Tibial artery (tissue), 4 donors: Measurements from ENCODE around the gene TTLL9.

Source experiments
- DNase-seq, 2 donors: peaks; one replicate each; pipeline ENCODE4 v3.0.0-alpha.2; 2019
- H3K27ac ChIP-seq, 2 donors: fragments of 200-600 bp; sonication (generic) in 1 of 2; 1 replicate in 1 of 2; 2 replicates in 1 of 2; pipeline ENCODE4 v1.5.1; 2018 to 2019; ENCODE audit warnings: mild to moderate bottlenecking in 1 of 2
- H3K27me3 ChIP-seq, 2 donors: fragments of 200-600 bp; sonication (generic) in 1 of 2; one replicate each; pipeline versions ENCODE4 v1.5.1 to v1.6.0; 2016 to 2019
- H3K36me3 ChIP-seq, 3 donors: fragments of 200-600 bp; sonication (generic) in 2 of 3; one replicate each; pipeline ENCODE4 v1.5.1; 2016 to 2019; ENCODE audit warnings: mild to moderate bottlenecking in 2 of 3
- H3K4me1 ChIP-seq, 4 donors: fragments of 200-600 bp; sonication (generic) in 2 of 4; 1 replicate in 3 of 4; 2 replicates in 1 of 4; pipeline ENCODE4 v1.5.1; 2016 to 2019
- H3K4me3 ChIP-seq, 2 donors: fragments of 200-600 bp; sonication (generic) in 1 of 2; 1 replicate in 1 of 2; 2 replicates in 1 of 2; pipeline ENCODE4 v1.5.1; 2018 to 2019; ENCODE audit warnings: mild to moderate bottlenecking in 2 of 2
- H3K9me3 ChIP-seq, 3 donors: fragments of 200-600 bp; sonication (generic) in 1 of 3; one replicate each; pipeline ENCODE4 v1.5.1; 2016 to 2019
- intact Hi-C: fragments of 100-400 bp; cut with DNase I; formaldehyde crosslinking; loops from one replicate; pipeline ENCODE4 v1.15.0; 2023; ENCODE audit warnings: low total_unique reads
- TF ChIP-seq, protein P1 (sequence below), 2 experiments: fragments of 200-600 bp in 1 of 2; fragments of 450-650 bp in 1 of 2; IDR thresholded peaks; one replicate each; pipeline ENCODE4 v1.5.1; 2017 to 2019; ENCODE audit warnings: antibody characterized with exemption in 2 of 2, mild to moderate bottlenecking in 1 of 2, moderate library complexity in 1 of 2

The TTLL9 gene

DNA sequence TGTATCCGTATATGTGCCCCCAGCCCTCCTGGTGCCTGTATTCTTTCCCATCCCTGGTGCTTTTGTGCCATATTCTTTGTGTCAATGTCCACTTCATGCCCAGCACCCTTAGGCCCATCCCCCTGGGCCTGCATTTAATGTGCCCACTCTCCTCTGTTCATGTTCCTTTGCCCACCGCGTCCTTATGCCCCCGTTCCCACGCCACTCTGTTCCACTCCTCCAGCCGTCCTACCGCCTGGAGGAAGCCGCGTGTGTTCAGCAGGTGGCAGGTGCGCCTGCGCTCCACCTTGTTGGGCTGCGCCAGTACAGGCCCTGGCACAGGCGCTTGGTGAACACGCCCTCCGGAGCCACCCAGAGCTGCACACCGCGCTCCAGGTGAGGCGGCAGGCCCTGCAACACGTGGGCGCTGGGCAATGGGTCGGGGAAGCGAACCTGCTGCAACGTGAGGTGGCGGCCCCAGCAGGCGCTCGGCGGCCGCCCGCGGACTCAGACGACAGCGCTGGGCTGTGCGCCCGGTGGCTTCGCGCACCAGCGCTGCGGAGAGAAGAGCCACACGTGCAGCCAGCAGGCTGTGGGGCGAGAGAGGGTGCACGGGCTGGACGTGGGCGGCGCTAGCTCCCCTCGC lies 21.0 kb upstream of the TTLL9 start:
- intact Hi-C loops: loop anchor here (5.0 kb wide), 1 partner anchor 112 kb away; the partner anchor contains the start of gene TPX2
- Histone ChIP-seq H3K4me3 (no peak overlapping the region), H3K27ac (no peak overlapping the region), H3K36me3 (no peaks in the 10 kb centered on the region), H3K4me1 (peaks cover 0 to 28% (median 13%) of the 10 kb centered on the region in 4 donors), H3K9me3 (no peaks in the 10 kb centered on the region), H3K27me3 (peaks cover 0 to 49% of the 10 kb centered on the region in 2 donors)
- no peak for DNase-seq
- TF ChIP-seq, protein P1, sequence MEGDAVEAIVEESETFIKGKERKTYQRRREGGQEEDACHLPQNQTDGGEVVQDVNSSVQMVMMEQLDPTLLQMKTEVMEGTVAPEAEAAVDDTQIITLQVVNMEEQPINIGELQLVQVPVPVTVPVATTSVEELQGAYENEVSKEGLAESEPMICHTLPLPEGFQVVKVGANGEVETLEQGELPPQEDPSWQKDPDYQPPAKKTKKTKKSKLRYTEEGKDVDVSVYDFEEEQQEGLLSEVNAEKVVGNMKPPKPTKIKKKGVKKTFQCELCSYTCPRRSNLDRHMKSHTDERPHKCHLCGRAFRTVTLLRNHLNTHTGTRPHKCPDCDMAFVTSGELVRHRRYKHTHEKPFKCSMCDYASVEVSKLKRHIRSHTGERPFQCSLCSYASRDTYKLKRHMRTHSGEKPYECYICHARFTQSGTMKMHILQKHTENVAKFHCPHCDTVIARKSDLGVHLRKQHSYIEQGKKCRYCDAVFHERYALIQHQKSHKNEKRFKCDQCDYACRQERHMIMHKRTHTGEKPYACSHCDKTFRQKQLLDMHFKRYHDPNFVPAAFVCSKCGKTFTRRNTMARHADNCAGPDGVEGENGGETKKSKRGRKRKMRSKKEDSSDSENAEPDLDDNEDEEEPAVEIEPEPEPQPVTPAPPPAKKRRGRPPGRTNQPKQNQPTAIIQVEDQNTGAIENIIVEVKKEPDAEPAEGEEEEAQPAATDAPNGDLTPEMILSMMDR (IDR thresholded peaks at IDR 0.05): no peak

DNA sequence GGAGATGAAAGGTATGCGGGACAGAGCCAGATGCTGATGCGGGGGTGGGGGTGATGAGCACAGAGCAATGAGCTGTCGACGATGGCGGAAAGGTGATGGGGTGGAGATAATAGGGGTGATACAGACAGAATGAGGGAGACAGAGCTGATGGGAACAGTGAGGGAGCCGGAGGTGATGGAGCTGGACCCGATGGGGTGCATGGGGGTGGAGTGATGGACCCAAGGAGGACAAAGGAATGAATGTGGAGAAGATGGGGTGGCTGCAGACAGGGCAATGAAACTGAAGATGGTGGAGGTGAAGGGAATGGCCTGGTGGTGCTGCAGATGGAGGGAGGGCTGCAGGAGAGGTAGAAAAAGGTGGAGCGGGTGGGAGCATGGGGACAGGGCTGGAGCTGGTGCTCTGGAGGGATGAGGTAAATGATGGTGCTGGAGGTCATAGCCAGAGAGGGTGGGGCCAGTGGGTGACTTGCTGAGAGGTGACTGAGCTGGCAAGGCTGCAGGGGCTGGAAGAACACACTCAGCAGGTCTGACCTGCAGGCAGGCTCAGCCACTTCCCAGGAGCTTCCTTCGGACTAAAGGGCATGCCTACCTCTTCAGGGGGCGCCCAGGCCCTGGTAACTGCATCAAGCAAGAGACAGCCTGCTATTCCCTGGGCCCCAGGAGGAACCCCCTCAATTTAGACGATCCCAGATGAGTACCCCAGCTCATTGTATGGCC lies 19.0 kb upstream of the TTLL9 start:
- no peaks in the 10 kb centered on the region for H3K9me3 ChIP-seq
- no peak overlapping the region for H3K4me3 ChIP-seq
- intact Hi-C loops: loop anchor here (5.0 to 10.0 kb wide), 2 partner anchors 101 to 243 kb away; partner anchors contain the start of gene PDRG1
- TF ChIP-seq, protein P1 (IDR thresholded peaks at IDR 0.05): no peak
- DNase-seq: no peak
- no peaks in the 10 kb centered on the region for H3K36me3 ChIP-seq
- peaks cover 0 to 65% of the 10 kb centered on the region in 2 donors for H3K27me3 ChIP-seq
- no peak overlapping the region for H3K27ac ChIP-seq
- H3K4me1 ChIP-seq: peaks cover 0 to 9% (median 4%) of the 10 kb centered on the region in 4 donors

DNA sequence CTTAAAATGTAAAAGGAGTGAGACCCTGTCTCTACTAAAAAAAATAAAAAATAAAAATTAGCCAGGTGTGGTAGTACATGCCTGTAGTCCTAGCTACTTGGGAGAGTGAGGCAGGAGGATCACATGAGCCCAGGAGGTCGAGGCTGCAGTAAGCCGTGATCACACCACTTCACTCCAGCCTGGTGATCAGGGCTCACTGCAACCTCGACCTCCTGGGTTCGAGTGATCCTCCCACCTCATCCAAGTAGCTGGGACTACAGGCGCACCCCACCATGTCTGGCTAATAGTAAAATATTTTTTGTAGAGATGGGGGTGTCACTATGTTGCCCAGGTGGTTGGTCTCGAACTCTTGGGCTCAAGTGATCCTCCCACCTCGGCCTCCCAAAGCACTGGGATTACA lies 17.0 kb upstream of the TTLL9 start:
- Histone ChIP-seq H3K36me3 (no peaks in the 10 kb centered on the region), H3K27ac (no peak overlapping the region), H3K27me3 (peaks cover 0 to 86% of the 10 kb centered on the region in 2 donors), H3K4me1 (peaks cover 0 to 8% (median 2%) of the 10 kb centered on the region in 4 donors), H3K9me3 (no peaks in the 10 kb centered on the region), H3K4me3 (no peak overlapping the region)
- TF ChIP-seq, protein P1 (IDR thresholded peaks at IDR 0.05): no peak
- intact Hi-C loops: loop anchor here (5.0 to 10.0 kb wide), 2 partner anchors 99 to 241 kb away; partner anchors contain the start of gene PDRG1
- DNase-seq: peak in 1 of 2 donors; percentile 34

DNA sequence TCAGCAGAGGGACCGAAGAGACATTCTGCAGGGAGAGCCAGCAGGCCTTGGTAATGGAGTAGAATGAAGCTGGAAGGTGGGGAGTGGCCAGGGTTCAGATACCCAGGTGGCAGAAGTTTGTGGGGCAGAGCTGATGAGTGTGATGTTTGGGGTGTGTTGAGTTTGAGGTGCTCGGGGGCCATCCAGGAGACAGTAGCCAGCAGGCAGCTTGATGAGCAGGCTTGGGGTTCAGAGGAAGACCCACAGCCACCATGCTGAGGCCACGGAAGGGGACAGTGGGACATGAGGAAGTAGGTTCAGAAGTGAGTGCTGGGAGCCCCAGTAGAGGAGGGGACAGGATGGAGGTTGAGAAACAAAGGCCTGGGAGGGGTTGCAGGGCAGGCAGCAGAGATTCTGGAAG lies 13.9 kb upstream of the TTLL9 start:
- Histone ChIP-seq H3K27ac (no peak overlapping the region), H3K9me3 (no peaks in the 10 kb centered on the region), H3K36me3 (no peaks in the 10 kb centered on the region), H3K4me3 (no peak overlapping the region), H3K27me3 (peaks cover 0 to 89% of the 10 kb centered on the region in 2 donors), H3K4me1 (peaks cover 5 to 21% (median 14%) of the 10 kb centered on the region in 4 donors)
- intact Hi-C loops: loop anchor here (10.0 kb wide), 1 partner anchor 238 kb away; no protein-coding TSS in a partner anchor
- TF ChIP-seq, protein P1 (IDR thresholded peaks at IDR 0.05): no peak
- peak in 1 of 2 donors; percentile 41 for DNase-seq

DNA sequence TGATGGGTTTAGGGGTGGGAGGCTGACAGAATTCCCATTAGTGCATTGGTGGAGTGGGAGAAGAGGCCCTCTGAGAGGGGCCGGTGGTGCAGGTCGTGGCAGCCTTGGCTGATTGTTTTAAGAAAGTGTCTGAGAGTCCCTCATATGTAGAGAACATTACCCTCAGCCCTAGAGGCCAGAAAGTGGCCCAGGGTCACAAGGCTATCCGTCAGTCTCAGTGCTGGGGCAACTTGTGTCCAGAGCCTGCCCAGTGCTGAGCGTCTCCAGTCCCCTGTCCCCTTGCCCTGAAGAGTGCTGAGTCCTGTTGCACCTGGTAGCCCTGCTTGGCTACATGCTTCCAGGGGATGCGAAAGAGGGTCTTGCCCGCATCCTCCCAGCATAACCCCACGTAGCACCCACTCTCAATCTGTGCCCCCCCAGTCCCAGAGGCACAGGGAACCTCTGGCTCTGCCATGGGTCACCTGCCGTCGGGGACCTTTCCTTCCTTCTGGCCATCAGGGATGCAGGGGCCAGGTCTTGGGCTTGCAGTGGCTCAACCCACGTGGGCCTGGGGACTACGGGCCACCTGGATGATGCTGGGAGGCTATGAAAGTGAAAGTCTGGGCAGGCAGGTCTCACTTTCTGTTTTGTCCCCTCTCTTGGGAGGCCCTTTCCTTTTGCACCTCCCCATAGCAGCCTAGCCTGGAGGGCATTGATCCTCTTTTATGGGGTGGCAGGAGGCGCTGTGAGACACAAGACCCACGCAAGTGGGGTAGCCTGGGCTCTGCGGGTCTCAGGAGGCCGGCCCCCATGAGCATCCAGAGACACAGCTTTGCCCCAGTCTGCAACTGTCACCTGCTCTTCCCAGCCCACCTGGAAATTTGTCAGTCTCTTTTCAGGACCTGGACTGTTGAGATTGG lies 12.3 kb upstream of the TTLL9 start:
- no peak overlapping the region for H3K27ac ChIP-seq
- H3K4me3 ChIP-seq: no peak overlapping the region
- no peaks in the 10 kb centered on the region for H3K9me3 ChIP-seq
- DNase-seq: peak in 1 of 2 donors; percentile 45
- TF ChIP-seq, protein P1 (IDR thresholded peaks at IDR 0.05): no peak
- peaks cover 0 to 75% of the 10 kb centered on the region in 2 donors for H3K27me3 ChIP-seq
- peaks cover 5 to 22% (median 16%) of the 10 kb centered on the region in 4 donors for H3K4me1 ChIP-seq
- H3K36me3 ChIP-seq: no peaks in the 10 kb centered on the region
- intact Hi-C loops: loop anchor here (10.0 kb wide), 1 partner anchor 237 kb away; no protein-coding TSS in a partner anchor
